Measurements from ENCODE around the gene HMX1. TPM values are rescaled to one million over a fixed set of nuclear protein-coding genes. Genes with fewer than 3 reads are reported as not detected.

The HMX1 gene
- polyA plus RNA-seq, 1 donor (not counting 4 experiments of a cell fraction or from before 2014, with no cell fraction given) = not detected

DNA sequence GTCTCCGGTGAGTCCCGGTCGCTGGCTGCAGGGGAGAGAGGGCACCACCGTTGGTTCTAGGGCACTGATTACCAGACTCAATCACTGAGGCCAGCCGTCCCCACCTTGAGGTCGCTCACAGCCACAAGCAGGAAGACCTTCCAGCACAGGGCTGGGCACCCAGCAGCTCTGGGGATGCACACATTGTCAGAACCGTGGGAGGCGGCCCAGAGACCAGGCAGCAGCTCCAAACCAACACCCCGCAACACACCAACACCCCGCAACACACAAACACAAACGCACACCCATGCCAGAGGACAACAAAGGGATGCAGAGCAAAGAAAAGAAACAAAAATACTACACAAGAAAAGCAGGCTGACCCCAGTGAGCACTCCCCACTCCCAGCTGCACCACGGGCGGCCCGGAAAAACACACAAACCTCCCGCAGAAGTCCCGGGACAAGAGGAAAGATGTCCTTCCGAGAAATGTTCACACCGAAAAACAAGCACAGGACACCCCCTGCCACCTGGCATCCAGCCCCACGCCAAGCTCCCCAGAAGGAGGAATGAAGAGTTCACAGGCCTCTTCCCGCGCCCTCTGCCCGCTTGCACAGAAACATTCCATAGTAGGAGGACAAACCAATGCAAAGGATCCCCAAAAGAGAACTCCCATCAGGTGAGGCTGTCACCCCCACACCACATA is 3.2 kb downstream of the HMX1 start:
- no peaks in the 10 kb centered on the region for H3K9me1 ChIP-seq (ENCODE audit: control insufficient read depth, extremely low read depth, insufficient read depth, low read length)
- TF ChIP-seq EZH2 (IDR thresholded peaks at IDR 0.05; ENCODE audit: low read length) = peak; percentile 16
- TF ChIP-seq, protein P1, sequence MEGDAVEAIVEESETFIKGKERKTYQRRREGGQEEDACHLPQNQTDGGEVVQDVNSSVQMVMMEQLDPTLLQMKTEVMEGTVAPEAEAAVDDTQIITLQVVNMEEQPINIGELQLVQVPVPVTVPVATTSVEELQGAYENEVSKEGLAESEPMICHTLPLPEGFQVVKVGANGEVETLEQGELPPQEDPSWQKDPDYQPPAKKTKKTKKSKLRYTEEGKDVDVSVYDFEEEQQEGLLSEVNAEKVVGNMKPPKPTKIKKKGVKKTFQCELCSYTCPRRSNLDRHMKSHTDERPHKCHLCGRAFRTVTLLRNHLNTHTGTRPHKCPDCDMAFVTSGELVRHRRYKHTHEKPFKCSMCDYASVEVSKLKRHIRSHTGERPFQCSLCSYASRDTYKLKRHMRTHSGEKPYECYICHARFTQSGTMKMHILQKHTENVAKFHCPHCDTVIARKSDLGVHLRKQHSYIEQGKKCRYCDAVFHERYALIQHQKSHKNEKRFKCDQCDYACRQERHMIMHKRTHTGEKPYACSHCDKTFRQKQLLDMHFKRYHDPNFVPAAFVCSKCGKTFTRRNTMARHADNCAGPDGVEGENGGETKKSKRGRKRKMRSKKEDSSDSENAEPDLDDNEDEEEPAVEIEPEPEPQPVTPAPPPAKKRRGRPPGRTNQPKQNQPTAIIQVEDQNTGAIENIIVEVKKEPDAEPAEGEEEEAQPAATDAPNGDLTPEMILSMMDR (optimal IDR thresholded peaks at IDR 0.05 in 1 of 3, IDR thresholded peaks at IDR 0.05 in 1 of 3, conservative IDR thresholded peaks at IDR 0.05 in 1 of 3; ENCODE audit: extremely low read depth in 1 of 3, insufficient read depth in 2 of 3, low read length in 3 of 3) = no peak
- no peak overlapping the region for H3K9ac ChIP-seq (ENCODE audit: control insufficient read depth, extremely low read depth, insufficient read depth, low read length)
- peaks cover 95% of the 10 kb centered on the region for H3K27me3 ChIP-seq (ENCODE audit: control insufficient read depth, extremely low read depth, insufficient read depth, low read length)
- dilution Hi-C loops (cut with MboI; ENCODE audit: extremely low pct_ligation_motif_present, low sequenced_read_pairs) = no loop called here
- H3K4me2 ChIP-seq (ENCODE audit: control insufficient read depth, extremely low read depth, insufficient read depth, low read depth, low read length) = no peak overlapping the region
- no peak for DNase-seq (ENCODE audit: low read depth, low spot score)
- no peak overlapping the region for H3K27ac ChIP-seq (ENCODE audit: control insufficient read depth, insufficient read depth, low read length)
- no peaks in the 10 kb centered on the region for H3K9me3 ChIP-seq (ENCODE audit: control insufficient read depth, low read depth, low read length)
- H3K4me3 ChIP-seq (ENCODE audit: control insufficient read depth in 2 of 3, extremely low read depth in 1 of 3, insufficient read depth in 2 of 3, low read depth in 1 of 3, low read length in 3 of 3) = no peak overlapping the region
- H2AFZ ChIP-seq (ENCODE audit: control insufficient read depth, low read length) = no peak overlapping the region
- H3K79me2 ChIP-seq (ENCODE audit: control insufficient read depth, insufficient read depth, low read length) = no peaks in the 10 kb centered on the region
- no peaks in the 10 kb centered on the region for H4K20me1 ChIP-seq (ENCODE audit: control insufficient read depth, extremely low read depth, insufficient read depth, low read length)
- no peaks in the 10 kb centered on the region for H3K4me1 ChIP-seq (ENCODE audit: control insufficient read depth, extremely low read depth, insufficient read depth, low read length)
- no peak for FAIRE-seq
- no peaks in the 10 kb centered on the region for H3K36me3 ChIP-seq (ENCODE audit: control insufficient read depth in 2 of 2, extremely low read depth in 1 of 2, insufficient read depth in 2 of 2, low read length in 2 of 2)

DNA sequence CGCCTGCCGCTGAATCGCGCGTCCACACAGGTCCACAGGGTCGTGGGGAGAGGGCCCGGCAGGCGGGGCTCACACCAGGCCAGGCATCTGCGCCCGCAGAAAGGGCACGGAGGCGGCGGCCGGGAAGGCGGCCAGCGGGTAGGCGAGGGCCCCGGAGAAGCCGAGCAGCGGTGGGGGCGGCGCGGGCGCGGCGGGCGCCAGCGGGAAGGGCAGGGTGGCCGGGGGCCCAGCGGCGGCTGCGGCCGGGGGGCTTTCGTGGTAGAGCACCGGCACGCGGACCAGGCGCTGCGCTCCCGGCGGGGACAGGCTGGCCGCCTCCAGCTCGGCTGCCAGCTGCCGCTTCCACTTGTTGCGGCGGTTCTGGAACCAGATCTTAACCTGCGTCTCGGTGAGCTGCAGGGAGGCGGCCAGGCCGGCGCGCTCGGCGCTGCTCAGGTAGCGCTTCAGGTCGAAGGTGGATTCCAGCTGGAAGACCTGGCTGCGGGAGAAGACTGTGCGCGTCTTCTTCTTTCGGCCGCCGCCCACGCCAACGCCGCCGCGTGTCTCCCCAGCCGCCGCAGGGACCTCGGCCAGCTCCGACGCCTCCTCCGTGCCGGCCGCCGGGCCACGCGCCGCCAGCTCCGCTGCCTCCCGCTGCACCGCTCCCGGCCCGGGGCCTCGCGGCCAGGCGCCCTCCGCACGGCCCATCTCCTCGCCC is 3.9 kb downstream of the HMX1 start:
- Histone ChIP-seq H3K4me1 (ENCODE audit: control insufficient read depth, extremely low read depth, insufficient read depth, low read length) (no peaks in the 10 kb centered on the region), H3K9me3 (ENCODE audit: control insufficient read depth, low read depth, low read length) (no peaks in the 10 kb centered on the region), H3K4me3 (ENCODE audit: control insufficient read depth in 2 of 3, extremely low read depth in 1 of 3, insufficient read depth in 2 of 3, low read depth in 1 of 3, low read length in 3 of 3) (no peak overlapping the region), H2AFZ (ENCODE audit: control insufficient read depth, low read length) (no peak overlapping the region), H3K36me3 (ENCODE audit: control insufficient read depth in 2 of 2, extremely low read depth in 1 of 2, insufficient read depth in 2 of 2, low read length in 2 of 2) (no peaks in the 10 kb centered on the region), H3K4me2 (ENCODE audit: control insufficient read depth, extremely low read depth, insufficient read depth, low read depth, low read length) (no peak overlapping the region), H3K9ac (ENCODE audit: control insufficient read depth, extremely low read depth, insufficient read depth, low read length) (no peak overlapping the region), H3K79me2 (ENCODE audit: control insufficient read depth, insufficient read depth, low read length) (no peaks in the 10 kb centered on the region), H3K9me1 (ENCODE audit: control insufficient read depth, extremely low read depth, insufficient read depth, low read length) (no peaks in the 10 kb centered on the region), H3K27me3 (ENCODE audit: control insufficient read depth, extremely low read depth, insufficient read depth, low read length) (peaks cover 95% of the 10 kb centered on the region), H3K27ac (ENCODE audit: control insufficient read depth, insufficient read depth, low read length) (no peak overlapping the region), H4K20me1 (ENCODE audit: control insufficient read depth, extremely low read depth, insufficient read depth, low read length) (no peaks in the 10 kb centered on the region)
- FAIRE-seq (no peak), DNase-seq (ENCODE audit: low read depth, low spot score) (no peak)
- TF ChIP-seq EZH2 (IDR thresholded peaks at IDR 0.05; ENCODE audit: low read length) = peak; percentile 61
- TF ChIP-seq, protein P1 (optimal IDR thresholded peaks at IDR 0.05 in 1 of 3, IDR thresholded peaks at IDR 0.05 in 1 of 3, conservative IDR thresholded peaks at IDR 0.05 in 1 of 3; ENCODE audit: extremely low read depth in 1 of 3, insufficient read depth in 2 of 3, low read length in 3 of 3) = no peak
- dilution Hi-C loops (cut with MboI; ENCODE audit: extremely low pct_ligation_motif_present, low sequenced_read_pairs) = no loop called here

Data from keratinocyte (primary cell).